Activated CD4-positive, alpha-beta T cell treated with anti-CD3 and anti-CD28 coated beads for 36 hours (primary cell): ENCODE data around the gene CST9. TPM values are rescaled to one million over a fixed set of nuclear protein-coding genes. Genes with fewer than 3 reads are reported as not detected.
"Not testable (repeated sequence)": the region's sequence is repeated elsewhere in the genome, so short reads cannot be mapped to it uniquely, and the experiment has no call there.

Experiments
- ATAC-seq: fragments of 200-7000 bp; cut with Tn5 transposase; one replicate; pipeline ENCODE4 v1.10.0; 2021; ENCODE audit warnings: mild to moderate bottlenecking, moderate library complexity
- CTCF ChIA-PET: fragments of 350-600 bp; sonication (Branson Sonifier 250); formaldehyde crosslinking; loops from one replicate; lab custom pipeline; 2021; ENCODE audit warnings: antibody characterized with exemption; lab: Charles Lee
- POLR2A ChIA-PET: fragments of 350-600 bp; sonication (Branson Sonifier 250); formaldehyde crosslinking; loops from one replicate; lab custom pipeline; 2021; ENCODE audit warnings: antibody characterized with exemption, inconsistent platforms; lab: Charles Lee
- DNase-seq: peaks from one replicate; pipeline ENCODE4 v3.0.0-alpha.2; 2020
- H3K27ac Mint-ChIP-seq: one replicate; pipeline ENCODE4 v1.8.0; 2021; ENCODE audit warnings: mixed read lengths
- H3K27me3 Mint-ChIP-seq: one replicate; pipeline ENCODE4 v1.8.0; 2021; ENCODE audit warnings: mixed read lengths
- H3K36me3 Mint-ChIP-seq: one replicate; pipeline ENCODE4 v1.8.0; 2021; ENCODE audit warnings: low read depth, mixed read lengths
- H3K4me1 Mint-ChIP-seq: one replicate; pipeline ENCODE4 v1.8.0; 2021; ENCODE audit warnings: mixed read lengths
- H3K4me3 Mint-ChIP-seq: one replicate; pipeline ENCODE4 v1.8.0; 2021; ENCODE audit warnings: mild to moderate bottlenecking, moderate library complexity, mixed read lengths
- H3K9me3 Mint-ChIP-seq: one replicate; pipeline ENCODE4 v1.8.0; 2021; ENCODE audit warnings: low read depth, mixed read lengths
- intact Hi-C, 2 experiments: fragments of 100-400 bp; cut with DNase I in 1 of 2; cut with micrococcal nuclease in 1 of 2; formaldehyde crosslinking; loops; one replicate each; pipeline versions ENCODE4 v1.14.2 to v1.15.1; 2022 to 2024; cut with DNase I, micrococcal nuclease
- total RNA-seq, 2 experiments: library from RNA; stranded (reverse); gene quantifications; one replicate each; pipeline ENCODE4 v1.2.3, GENCODE V29; 2021

Gene CST9
- total RNA-seq, 2 experiments from 2014 or later, result not detected

DNA sequence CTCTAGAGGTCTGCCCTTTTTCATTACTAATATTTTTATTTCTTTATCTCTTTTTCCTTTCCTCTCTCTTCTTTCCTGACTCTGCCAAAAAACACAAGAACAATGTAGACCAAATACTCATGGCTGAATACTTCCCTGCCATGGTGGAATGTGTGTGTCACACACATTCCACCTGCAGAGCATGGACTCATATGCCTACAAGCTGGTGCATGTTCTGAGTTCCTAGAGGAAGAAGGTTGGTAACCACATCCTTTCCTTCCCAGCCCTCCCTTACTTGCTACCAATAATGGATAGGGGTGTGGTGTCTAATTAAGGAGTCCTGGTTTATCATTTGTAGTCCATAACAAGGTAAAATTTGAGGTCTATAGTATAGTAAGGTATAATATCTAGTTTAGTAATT, 22.2 kb downstream of the CST9 start:
- H3K4me3 Mint-ChIP-seq, result no peak overlapping the region
- intact Hi-C loops, result no loop called here
- CTCF ChIA-PET, result no interaction called here
- no peaks in the 10 kb centered on the region for H3K4me1 Mint-ChIP-seq
- H3K27ac Mint-ChIP-seq, result no peak overlapping the region
- DNase-seq (no peak), ATAC-seq (no peak)
- POLR2A ChIA-PET, result no interaction called here
- H3K27me3 Mint-ChIP-seq, result peaks cover 24% of the 10 kb centered on the region
- no peaks in the 10 kb centered on the region for H3K36me3 Mint-ChIP-seq
- H3K9me3 Mint-ChIP-seq, result peaks cover 2% of the 10 kb centered on the region

DNA sequence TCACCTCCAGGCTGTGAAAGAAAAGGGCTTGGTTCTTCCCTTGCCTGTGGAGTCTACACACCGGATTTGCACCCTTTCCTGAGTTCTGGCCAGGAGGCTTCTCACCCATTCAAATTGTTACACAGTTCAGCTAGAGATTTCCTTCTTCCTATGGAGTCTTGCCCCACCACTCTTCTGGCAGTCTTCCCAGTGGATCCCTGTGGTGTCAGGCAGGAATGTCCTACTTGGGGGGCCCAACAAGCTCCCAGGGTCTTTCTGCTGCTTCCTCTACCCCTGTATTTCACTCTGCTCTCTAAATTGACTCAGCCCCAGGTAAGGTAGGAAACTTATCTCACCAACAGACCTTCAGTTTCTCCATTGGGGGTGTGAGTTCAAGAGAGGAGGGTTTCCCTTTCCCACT, 23.4 kb downstream of the CST9 start:
- DNase-seq (no peak), ATAC-seq (no peak)
- Mint-ChIP-seq H3K4me3 (no peak overlapping the region), H3K27me3 (peaks cover 20% of the 10 kb centered on the region), H3K36me3 (no peaks in the 10 kb centered on the region), H3K4me1 (no peaks in the 10 kb centered on the region), H3K27ac (no peak overlapping the region), H3K9me3 (peaks cover 2% of the 10 kb centered on the region)
- CTCF ChIA-PET, result interaction anchor here (0.8 kb wide), 1 partner anchor 44 kb away, joined by 3 read pairs; no protein-coding TSS in a partner anchor
- intact Hi-C loops, result no loop called here
- POLR2A ChIA-PET, result no interaction called here

DNA sequence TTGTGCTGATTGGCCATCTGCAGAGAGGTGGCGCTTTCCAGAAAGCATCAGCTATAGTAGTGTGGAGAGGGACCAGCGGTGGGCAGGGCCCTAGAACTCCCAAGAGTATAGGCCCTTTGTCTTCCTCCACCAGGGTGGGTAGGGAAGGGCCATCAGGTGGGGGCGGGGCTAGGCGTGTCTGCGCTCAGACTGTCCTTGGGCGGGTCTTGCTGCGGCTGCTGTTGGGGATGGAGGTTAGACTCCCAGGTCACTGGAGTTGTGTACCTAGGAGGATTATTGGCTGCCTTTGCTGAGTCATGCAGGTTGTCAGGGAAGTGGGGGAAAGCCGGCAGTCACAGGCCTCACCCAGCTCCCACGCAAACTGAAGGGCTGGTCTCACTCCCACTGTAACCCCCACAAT, 23.9 kb downstream of the CST9 start:
- H3K4me1 Mint-ChIP-seq, H3K4me3 Mint-ChIP-seq, DNase-seq, POLR2A ChIA-PET, H3K9me3 Mint-ChIP-seq, H3K36me3 Mint-ChIP-seq, intact Hi-C loops, H3K27ac Mint-ChIP-seq, ATAC-seq: not testable (repeated sequence)
- CTCF ChIA-PET, result interaction anchor here (0.8 to 1.4 kb wide), 2 partner anchors 13 to 45 kb away, joined by 3 read pairs; no protein-coding TSS in a partner anchor
- peaks cover 20% of the 10 kb centered on the region for H3K27me3 Mint-ChIP-seq

DNA sequence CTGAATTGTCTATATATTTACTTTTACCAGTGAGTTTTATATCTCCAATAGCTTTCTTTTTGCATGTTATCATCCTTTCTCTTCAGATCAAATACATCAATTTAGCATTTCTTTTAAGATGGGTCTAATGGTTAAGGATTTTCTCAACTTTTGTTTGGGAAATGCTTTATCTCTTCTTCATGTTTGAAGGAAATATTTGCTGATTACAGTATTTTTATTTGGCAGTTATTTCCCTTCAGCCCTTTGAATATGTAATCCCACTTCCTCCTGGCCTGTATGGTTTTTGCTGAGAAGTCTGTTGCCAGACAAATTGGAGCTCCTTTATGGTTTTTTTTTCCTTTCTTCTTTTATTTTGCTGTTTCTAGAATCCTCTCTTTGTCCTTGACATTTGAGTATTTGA, 30.7 kb downstream of the CST9 start:
- ChIA-PET POLR2A (no interaction called here), CTCF (no interaction called here)
- Mint-ChIP-seq H3K27me3 (peaks cover 2% of the 10 kb centered on the region), H3K36me3 (no peaks in the 10 kb centered on the region), H3K27ac (no peak overlapping the region), H3K4me1 (no peaks in the 10 kb centered on the region), H3K9me3 (no peaks in the 10 kb centered on the region), H3K4me3 (no peak overlapping the region)
- intact Hi-C loops, result no loop called here
- ATAC-seq (no peak), DNase-seq (no peak)

DNA sequence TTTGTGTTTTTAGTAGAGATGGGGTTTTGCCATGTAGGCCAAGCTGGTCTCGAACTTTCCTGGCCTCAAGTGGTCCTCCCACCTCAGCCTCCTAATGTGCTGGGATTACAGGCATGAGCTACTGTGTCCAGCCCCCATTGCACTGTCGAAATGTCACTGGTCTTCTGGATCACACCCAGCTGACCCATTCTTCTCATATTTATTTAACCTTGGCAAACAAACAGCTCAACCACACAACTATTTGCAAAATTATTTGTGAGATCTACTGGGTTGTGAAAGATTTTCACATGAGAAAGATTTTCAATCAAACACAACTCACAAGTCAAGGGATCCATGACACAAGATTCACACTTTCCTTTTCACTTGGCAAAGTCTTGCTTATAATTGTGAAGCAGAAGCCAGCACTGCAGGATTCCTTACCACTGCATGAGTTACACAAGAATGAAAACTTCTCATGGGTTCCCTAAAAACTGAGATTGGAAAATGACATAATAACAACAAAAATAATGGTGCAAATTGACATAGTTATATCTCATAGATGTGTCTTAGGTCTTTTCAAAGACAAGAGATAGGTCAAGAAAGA, 35.4 kb downstream of the CST9 start:
- DNase-seq (no peak), ATAC-seq (no peak)
- Mint-ChIP-seq H3K27ac (no peak overlapping the region), H3K4me1 (no peaks in the 10 kb centered on the region), H3K9me3 (no peaks in the 10 kb centered on the region), H3K36me3 (no peaks in the 10 kb centered on the region), H3K27me3 (peaks cover 2% of the 10 kb centered on the region), H3K4me3 (no peak overlapping the region)
- intact Hi-C loops, result no loop called here
- POLR2A ChIA-PET, result no interaction called here
- CTCF ChIA-PET, result no interaction called here

DNA sequence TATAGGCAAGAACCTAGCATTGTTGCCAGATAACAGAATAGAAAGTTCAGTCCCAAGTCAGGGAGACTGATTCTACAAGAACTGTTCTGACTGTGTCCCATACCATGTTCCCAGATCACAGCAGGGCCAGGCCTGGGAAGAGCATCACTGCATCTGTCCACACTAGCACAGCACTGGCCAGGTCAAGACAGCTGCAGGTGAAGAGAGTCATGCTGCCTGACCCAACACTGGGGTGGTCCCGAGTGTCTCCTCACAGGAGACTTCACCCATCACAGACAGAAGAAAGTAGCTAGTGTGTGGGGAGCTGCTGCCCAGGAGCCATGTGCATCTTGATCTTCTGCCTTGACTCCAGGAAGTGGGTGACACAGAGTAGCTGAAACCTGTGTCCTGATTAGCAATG, 36.1 kb downstream of the CST9 start:
- H3K4me3 Mint-ChIP-seq, result no peak overlapping the region

DNA sequence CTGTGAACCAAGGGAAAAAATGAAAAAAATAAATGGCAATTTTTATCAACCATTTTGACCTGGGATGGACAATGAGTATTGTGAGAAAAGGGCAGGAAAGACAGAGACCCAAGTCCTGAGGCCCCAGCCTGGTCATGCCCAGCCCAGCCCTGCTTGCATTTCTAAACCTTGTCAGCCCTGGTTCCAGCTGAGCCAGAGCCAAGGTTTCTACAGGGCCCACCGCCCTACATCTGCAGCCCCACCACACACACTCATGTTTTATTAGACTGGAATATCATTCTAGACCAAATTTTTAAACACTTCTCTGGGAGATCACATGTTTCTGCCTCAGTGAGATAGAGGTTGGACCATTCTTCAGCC, 36.8 kb downstream of the CST9 start:
- intact Hi-C loops, result no loop called here
- DNase-seq (no peak), ATAC-seq (no peak)
- CTCF ChIA-PET, result interaction anchor here (0.5 to 1.2 kb wide), 2 partner anchors 12 to 368 kb away, joined by 3 read pairs; no protein-coding TSS in a partner anchor
- Mint-ChIP-seq H3K27me3 (no peaks in the 10 kb centered on the region), H3K4me3 (no peak overlapping the region), H3K27ac (no peak overlapping the region), H3K4me1 (no peaks in the 10 kb centered on the region), H3K9me3 (no peaks in the 10 kb centered on the region), H3K36me3 (no peaks in the 10 kb centered on the region)
- POLR2A ChIA-PET, result no interaction called here

More for the DNA sequence above, 36.1 kb downstream of the CST9 start:
- no peaks in the 10 kb centered on the region for H3K9me3 Mint-ChIP-seq
- DNase-seq (no peak), ATAC-seq (no peak)
- intact Hi-C loops, result no loop called here
- ChIA-PET POLR2A (no interaction called here), CTCF (interaction anchor here (0.7 to 1.2 kb wide), 2 partner anchors 12 to 343 kb away, joined by 3 to 5 read pairs; no protein-coding TSS in a partner anchor)
- H3K27me3 Mint-ChIP-seq, result no peaks in the 10 kb centered on the region
- H3K27ac Mint-ChIP-seq, result no peak overlapping the region
- no peaks in the 10 kb centered on the region for H3K36me3 Mint-ChIP-seq
- no peaks in the 10 kb centered on the region for H3K4me1 Mint-ChIP-seq

DNA sequence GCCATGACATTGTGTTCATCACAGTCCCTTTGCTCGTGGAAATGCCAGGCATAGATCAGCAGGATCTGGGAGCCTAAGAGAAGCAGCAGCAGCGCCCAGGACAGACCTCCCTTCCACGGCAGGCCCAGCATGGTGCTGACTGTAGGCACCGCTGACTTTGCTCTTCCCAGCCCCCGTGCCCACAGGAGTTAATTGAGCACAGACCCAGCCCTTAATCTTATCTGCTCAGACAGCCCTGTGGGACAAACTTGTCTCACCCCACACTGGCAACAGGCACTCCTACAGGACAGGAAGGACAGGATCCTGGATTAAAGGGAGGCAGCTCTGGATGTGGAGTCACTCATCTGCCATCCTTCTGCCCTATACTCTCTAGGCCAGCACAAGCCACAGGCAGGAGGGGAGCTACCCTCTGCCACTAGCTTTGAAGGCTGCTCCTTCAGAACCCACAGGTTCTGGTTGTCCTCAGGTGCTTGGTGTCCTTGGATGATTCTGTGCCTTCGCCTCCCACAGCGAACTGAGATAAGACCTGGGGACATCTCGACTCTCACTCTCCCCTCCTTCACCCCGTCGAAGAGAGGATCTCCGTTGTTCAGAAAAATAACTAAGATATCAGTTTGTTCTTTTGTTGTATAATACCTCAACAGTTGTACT, 37.3 kb downstream of the CST9 start, which contains the start of gene CST9L:
Gene CST9L (minus strand): TSS at position 165 of the 651 bp plus-strand sequence. CDS start 34 bp downstream, at position 131.
- H3K4me3 Mint-ChIP-seq, result no peak within 1 kb of the TSS
- H3K36me3 Mint-ChIP-seq, result no peaks in the 10 kb centered on the region
- H3K27me3 Mint-ChIP-seq, result no peaks in the 10 kb centered on the region
- intact Hi-C loops, result no loop called here
- no peaks in the 10 kb centered on the region for H3K9me3 Mint-ChIP-seq
- no peak within 1 kb of the TSS for H3K27ac Mint-ChIP-seq
- DNase-seq (no peak), ATAC-seq (no peak)
- no peaks in the 10 kb centered on the region for H3K4me1 Mint-ChIP-seq
- CTCF ChIA-PET, result interaction anchor here (0.5 to 1.2 kb wide), 2 partner anchors 13 to 369 kb away, joined by 3 read pairs; no protein-coding TSS in a partner anchor
- POLR2A ChIA-PET, result no interaction called here

DNA sequence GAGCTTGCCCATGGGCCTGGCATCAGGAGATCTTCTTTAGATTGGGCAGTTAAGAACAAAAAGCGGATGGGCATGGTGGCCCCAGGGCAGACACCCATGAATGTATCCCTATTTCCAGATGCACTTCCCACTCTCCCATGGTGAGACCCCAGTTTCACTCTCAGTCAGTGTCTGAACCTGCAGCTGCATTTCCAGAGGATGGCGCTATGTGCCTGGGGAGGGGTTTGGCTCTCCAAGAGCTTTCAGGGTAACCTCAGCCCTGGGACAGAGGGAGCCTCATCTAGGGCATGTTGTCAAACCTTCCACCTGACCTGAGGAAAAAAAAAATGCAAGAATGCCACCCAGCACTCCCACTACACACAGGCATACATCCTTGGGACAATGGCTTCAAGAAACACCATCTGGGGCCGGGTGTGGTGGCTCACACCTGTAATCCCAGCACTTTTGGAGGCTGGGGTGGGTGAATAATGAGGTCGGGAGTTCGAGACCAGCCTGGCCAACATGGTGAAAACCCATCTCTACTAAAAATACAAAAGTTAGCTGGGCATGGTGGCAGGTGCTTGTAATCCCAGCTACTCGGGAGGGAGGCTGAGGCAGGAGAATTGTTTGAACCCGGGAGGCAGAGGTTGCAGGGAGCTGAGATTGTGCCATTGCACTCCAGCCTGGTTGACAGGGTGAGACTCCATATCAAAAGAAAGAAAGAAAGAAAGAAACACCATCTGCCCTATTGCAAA, 39.4 kb downstream of the CST9 start:
- H3K9me3 Mint-ChIP-seq, result peaks cover 12% of the 10 kb centered on the region
- DNase-seq, result no peak
- ChIA-PET POLR2A (no interaction called here), CTCF (no interaction called here)
- H3K36me3 Mint-ChIP-seq, result no peaks in the 10 kb centered on the region
- intact Hi-C loops, result no loop called here
- no peaks in the 10 kb centered on the region for H3K27me3 Mint-ChIP-seq
- no peaks in the 10 kb centered on the region for H3K4me1 Mint-ChIP-seq
- H3K4me3 Mint-ChIP-seq, result no peak overlapping the region
- H3K27ac Mint-ChIP-seq, result no peak overlapping the region
- no peak for ATAC-seq

DNA sequence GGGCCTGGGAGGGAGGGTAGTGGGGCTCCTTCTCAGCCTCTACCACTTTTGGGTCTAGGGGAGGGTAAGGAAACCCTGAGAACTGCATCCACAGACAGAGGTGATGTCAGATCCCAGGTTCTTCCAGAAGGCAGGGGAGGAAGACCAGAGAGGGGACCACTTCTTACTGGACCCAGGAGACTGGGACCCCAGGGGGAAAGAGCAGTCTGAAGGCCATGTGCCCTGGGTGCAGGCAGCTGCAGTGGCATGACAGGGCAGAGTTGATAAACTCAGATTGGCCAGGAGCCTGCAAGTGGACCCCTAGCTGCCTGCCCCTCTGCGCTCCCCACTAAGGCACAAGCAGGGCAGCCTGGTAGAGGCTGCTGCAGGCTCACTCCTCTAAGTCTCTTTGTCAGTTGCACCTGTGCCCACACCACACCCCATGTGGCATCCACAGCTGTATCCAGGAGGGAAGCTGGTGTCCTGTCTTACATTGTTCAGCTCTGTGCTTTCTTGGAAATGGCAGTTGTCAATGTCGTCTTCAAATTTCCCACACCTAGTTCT, 40.1 kb downstream of the CST9 start:
- no peak overlapping the region for H3K27ac Mint-ChIP-seq
- H3K36me3 Mint-ChIP-seq, result no peaks in the 10 kb centered on the region
- ChIA-PET POLR2A (no interaction called here), CTCF (no interaction called here)
- DNase-seq (no peak), ATAC-seq (no peak)
- H3K9me3 Mint-ChIP-seq, result peaks cover 12% of the 10 kb centered on the region
- intact Hi-C loops, result no loop called here
- no peaks in the 10 kb centered on the region for H3K27me3 Mint-ChIP-seq
- no peaks in the 10 kb centered on the region for H3K4me1 Mint-ChIP-seq
- no peak overlapping the region for H3K4me3 Mint-ChIP-seq

DNA sequence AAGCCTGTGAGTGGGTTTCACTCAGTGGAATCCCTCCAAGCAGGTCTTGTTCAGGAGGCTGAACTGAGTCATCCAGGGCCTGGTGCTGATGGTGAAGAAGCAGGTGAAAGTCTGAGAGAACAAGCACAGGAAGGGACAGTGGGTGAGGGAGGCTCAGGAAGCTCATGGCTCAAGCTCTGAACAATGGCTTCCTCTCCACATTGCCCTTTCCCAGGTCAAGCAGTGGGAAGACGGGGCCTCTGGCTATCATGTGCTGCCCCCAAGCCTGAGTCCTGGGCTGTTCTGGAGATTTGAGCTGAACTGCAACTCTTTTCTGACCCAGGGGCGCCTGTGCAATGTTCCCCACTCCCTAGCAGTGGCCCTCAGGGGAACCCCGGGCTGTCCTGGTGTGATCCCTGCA, 40.8 kb downstream of the CST9 start:
- H3K36me3 Mint-ChIP-seq, result peaks cover 2% of the 10 kb centered on the region
- ATAC-seq (no peak), DNase-seq (no peak)
- H3K4me1 Mint-ChIP-seq, result no peaks in the 10 kb centered on the region
- no peak overlapping the region for H3K4me3 Mint-ChIP-seq
- no peaks in the 10 kb centered on the region for H3K27me3 Mint-ChIP-seq
- H3K27ac Mint-ChIP-seq, result no peak overlapping the region
- CTCF ChIA-PET, result no interaction called here
- intact Hi-C loops, result no loop called here
- POLR2A ChIA-PET, result no interaction called here
- H3K9me3 Mint-ChIP-seq, result peaks cover 16% of the 10 kb centered on the region
